ENCODE results near the gene E2F4. TPM values are rescaled to one million over a fixed set of nuclear protein-coding genes. Genes with fewer than 3 reads are reported as not detected.

Gene E2F4
- total RNA-seq: 49.9 and 66.8 TPM in 2 replicates

GRCh38 chr16:67191995-67192681, at the start of gene E2F4:
Gene E2F4, plus strand, starts transcription at chr16:67192155. Its CDS starts 73 bp downstream, at chr16:67192228.

GRCh38 chr16:67150833-67151396, 41.0 kb upstream of the E2F4 start, which contains the start of gene B3GNT9:
Gene B3GNT9, minus strand, starts transcription at chr16:67150998. Its CDS starts 513 bp downstream, at chr16:67150485.

GRCh38 chr16:67164599-67165061, 27.3 kb upstream of the E2F4 start, which contains the start of gene HSF4:
Gene HSF4, plus strand, starts transcription at chr16:67164745. Its CDS starts 67 bp downstream, at chr16:67164812.

GRCh38 chr16:67170168-67170948, 21.6 kb upstream of the E2F4 start, which contains the start of gene NOL3:
Gene NOL3, plus strand, starts transcription at chr16:67170538.

GRCh38 chr16:67183627-67184452, 8.1 kb upstream of the E2F4 start, which contains the start of gene MATCAP1:
Gene MATCAP1, minus strand, starts transcription at chr16:67183963. Its CDS starts 3,353 bp downstream, at chr16:67180610.

GRCh38 chr16:67190041-67190440, 1.9 kb upstream of the E2F4 start, which contains the start of gene EXOC3L1:
Gene EXOC3L1, minus strand, starts transcription at chr16:67190136. Its CDS starts 460 bp downstream, at chr16:67189676.

GRCh38 chr16:67199011-67199807, 7.3 kb downstream of the E2F4 start, which contains the start of gene ELMO3:
Gene ELMO3, plus strand, starts transcription at chr16:67199131. Its CDS starts 196 bp downstream, at chr16:67199327.

GRCh38 chr16:67226804-67227566, 35.0 kb downstream of the E2F4 start, which contains the start of gene TMEM208:
Gene TMEM208, plus strand, starts transcription at chr16:67227130. Its CDS starts 89 bp downstream, at chr16:67227219.

GRCh38 chr16:67247192-67248072, 55.5 kb downstream of the E2F4 start, which contains the start of gene FHOD1:
Gene FHOD1, minus strand, starts transcription at chr16:67247481. Its CDS starts 71 bp downstream, at chr16:67247410.

Other genes starting within 250 kb of the E2F4 start
- gene CES3, start 230.9 kb upstream of the E2F4 start, total RNA-seq: 1.4 TPM in 2 replicates
- 1.4 and 2.0 TPM in 2 replicates for gene CES4A, start 203.6 kb upstream of the E2F4 start, total RNA-seq
- gene CBFB, start 163.0 kb upstream of the E2F4 start, total RNA-seq: 86.8 and 120 TPM in 2 replicates
- 16.1 and 30.3 TPM in 2 replicates for gene PHAF1, start 82.2 kb upstream of the E2F4 start, total RNA-seq
- gene B3GNT9, start 41.2 kb upstream of the E2F4 start, total RNA-seq: 9.6 and 11.5 TPM in 2 replicates
- gene TRADD, start 32.2 kb upstream of the E2F4 start, total RNA-seq: 20.1 and 22.2 TPM in 2 replicates
- gene FBXL8, start 32.2 kb upstream of the E2F4 start, total RNA-seq: 3.8 and 7.2 TPM in 2 replicates
- gene HSF4, start 27.4 kb upstream of the E2F4 start, total RNA-seq: 2.4 and 8.4 TPM in 2 replicates
- gene NOL3, start 21.6 kb upstream of the E2F4 start, total RNA-seq: 16.7 and 22.5 TPM in 2 replicates
- 3.8 and 8.4 TPM in 2 replicates for gene MATCAP1, start 8.2 kb upstream of the E2F4 start, total RNA-seq
- not detected in 2 replicates for gene EXOC3L1, start 2.0 kb upstream of the E2F4 start, total RNA-seq
- 21.9 and 25.2 TPM in 2 replicates for gene ELMO3, start 7.0 kb downstream of the E2F4 start, total RNA-seq
- 21.4 and 40.7 TPM in 2 replicates for gene TMEM208, start 35.0 kb downstream of the E2F4 start, total RNA-seq
- 2.7 and 5.8 TPM in 2 replicates for gene FHOD1, start 55.3 kb downstream of the E2F4 start, total RNA-seq
- 0.34 and 0.43 TPM in 2 replicates for gene SLC9A5, start 56.8 kb downstream of the E2F4 start, total RNA-seq
- gene PLEKHG4, start 87.4 kb downstream of the E2F4 start, total RNA-seq: 3.1 and 17.8 TPM in 2 replicates
- gene KCTD19, start 134.6 kb downstream of the E2F4 start, total RNA-seq: not detected in 2 replicates
- not detected in 2 replicates for gene LRRC36, start 134.7 kb downstream of the E2F4 start, total RNA-seq
- under 0.01 and 0.14 TPM in 2 replicates for gene TPPP3, start 201.3 kb downstream of the E2F4 start, total RNA-seq
- gene ZDHHC1, start 224.3 kb downstream of the E2F4 start, total RNA-seq: 1.4 and 5.3 TPM in 2 replicates
- 1.4 and 4.6 TPM in 2 replicates for gene HSD11B2, start 239.0 kb downstream of the E2F4 start, total RNA-seq

Data from nasal cavity respiratory epithelium epithelial cell of viscerocranial mucosa (primary cell).